Activated CD4-positive, alpha-beta memory T cell treated with anti-CD3 and anti-CD28 coated beads for 36 hours (primary cell): ENCODE measurements around the gene NAV2. TPM values are rescaled to one million over a fixed set of nuclear protein-coding genes. Genes with fewer than 3 reads are reported as not detected.
A peak's percentile ranks its signal among the peaks of the same experiment; 100 is the strongest.
"Not testable (repeated sequence)": the region's sequence is repeated elsewhere in the genome, so short reads cannot be mapped to it uniquely, and the experiment has no call there.

Experiments
- CTCF ChIA-PET: fragments of 350-600 bp; sonication (Branson Sonifier 250); formaldehyde crosslinking; loops from one replicate; lab custom pipeline; 2021; ENCODE audit warnings: antibody characterized with exemption, inconsistent platforms; lab: Charles Lee
- POLR2A ChIA-PET: fragments of 350-600 bp; sonication (Branson Sonifier 250); formaldehyde crosslinking; loops from one replicate; lab custom pipeline; 2021; ENCODE audit warnings: antibody characterized with exemption; lab: Charles Lee
- DNase-seq: peaks from one replicate; pipeline ENCODE4 v3.0.0-alpha.2; 2020
- H3K27ac Mint-ChIP-seq: one replicate; pipeline ENCODE4 v1.8.0; 2021; ENCODE audit warnings: mixed read lengths
- H3K27me3 Mint-ChIP-seq: one replicate; pipeline ENCODE4 v1.8.0; 2021; ENCODE audit warnings: mixed read lengths
- H3K36me3 Mint-ChIP-seq: one replicate; pipeline ENCODE4 v1.8.0; 2021; ENCODE audit warnings: mixed read lengths
- H3K4me1 Mint-ChIP-seq: one replicate; pipeline ENCODE4 v1.8.0; 2021; ENCODE audit warnings: low read depth, mixed read lengths
- H3K4me3 Mint-ChIP-seq: one replicate; pipeline ENCODE4 v1.8.0; 2021; ENCODE audit warnings: mild to moderate bottlenecking, mixed read lengths
- H3K9me3 Mint-ChIP-seq: one replicate; pipeline ENCODE4 v1.8.0; 2021; ENCODE audit warnings: mixed read lengths
- intact Hi-C: fragments of 100-400 bp; cut with micrococcal nuclease; formaldehyde crosslinking; loops from one replicate; pipeline ENCODE4 v1.15.1; 2023
- total RNA-seq, 2 experiments: library from RNA; stranded (reverse); gene quantifications; one replicate each; pipeline ENCODE4 v1.2.3, GENCODE V29; 2021

The NAV2 gene
- total RNA-seq, 2 experiments from 2014 or later: 0.75 to 0.86 TPM

DNA sequence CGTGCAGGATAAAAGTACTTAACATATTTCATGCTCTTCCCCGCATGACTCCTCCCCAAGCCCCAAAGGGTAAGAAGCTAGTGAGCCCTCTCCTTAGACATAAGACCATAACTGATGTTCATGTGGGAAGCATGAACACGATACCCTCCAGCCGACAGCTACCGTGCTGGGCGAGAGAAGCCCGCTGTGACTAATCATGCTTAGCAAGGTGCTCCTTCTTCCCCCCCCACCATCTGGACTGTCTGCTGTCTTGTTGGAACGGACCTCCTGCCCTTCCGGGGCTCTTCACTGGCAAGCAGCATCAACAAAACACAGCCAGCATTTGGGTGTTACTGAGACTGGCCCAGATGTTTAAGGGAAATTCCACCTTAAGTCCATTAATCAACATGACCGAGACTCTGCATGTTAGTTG is 247.0 kb downstream of the NAV2 start:
- no peaks in the 10 kb centered on the region for H3K9me3 Mint-ChIP-seq
- no peak overlapping the region for H3K4me3 Mint-ChIP-seq
- no peak for DNase-seq
- POLR2A ChIA-PET: no interaction called here
- no peaks in the 10 kb centered on the region for H3K36me3 Mint-ChIP-seq
- H3K27me3 Mint-ChIP-seq: peaks cover under 1% of the 10 kb centered on the region
- CTCF ChIA-PET: no interaction called here
- intact Hi-C loops: loop anchor here (10.0 kb wide), 1 partner anchor 395 kb away; no protein-coding TSS in a partner anchor
- H3K27ac Mint-ChIP-seq: no peak overlapping the region
- peaks cover 14% of the 10 kb centered on the region for H3K4me1 Mint-ChIP-seq

DNA sequence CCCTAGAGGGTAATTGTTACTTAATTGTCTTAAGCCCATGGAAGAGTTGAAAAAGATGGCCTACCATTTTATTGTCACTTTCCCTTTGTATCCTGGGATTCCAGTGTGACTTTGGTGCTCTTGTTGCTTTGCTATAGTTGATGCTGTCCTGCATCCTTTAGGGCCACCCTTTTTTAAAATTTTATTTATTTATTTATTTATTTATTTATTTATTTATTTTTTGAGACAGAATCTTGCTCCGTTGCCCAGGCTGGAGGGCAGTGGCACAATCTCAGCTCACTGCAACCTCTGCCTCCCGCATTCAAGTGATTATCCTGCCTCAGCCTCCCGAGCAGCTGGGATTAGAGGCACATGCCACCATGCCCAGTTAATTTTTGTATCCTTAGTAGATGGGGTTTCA is 247.8 kb downstream of the NAV2 start:
- DNase-seq, H3K4me3 Mint-ChIP-seq, H3K27me3 Mint-ChIP-seq, H3K27ac Mint-ChIP-seq, POLR2A ChIA-PET, intact Hi-C loops, H3K9me3 Mint-ChIP-seq, H3K36me3 Mint-ChIP-seq, CTCF ChIA-PET: not testable (repeated sequence)
- H3K4me1 Mint-ChIP-seq: peaks cover 14% of the 10 kb centered on the region

DNA sequence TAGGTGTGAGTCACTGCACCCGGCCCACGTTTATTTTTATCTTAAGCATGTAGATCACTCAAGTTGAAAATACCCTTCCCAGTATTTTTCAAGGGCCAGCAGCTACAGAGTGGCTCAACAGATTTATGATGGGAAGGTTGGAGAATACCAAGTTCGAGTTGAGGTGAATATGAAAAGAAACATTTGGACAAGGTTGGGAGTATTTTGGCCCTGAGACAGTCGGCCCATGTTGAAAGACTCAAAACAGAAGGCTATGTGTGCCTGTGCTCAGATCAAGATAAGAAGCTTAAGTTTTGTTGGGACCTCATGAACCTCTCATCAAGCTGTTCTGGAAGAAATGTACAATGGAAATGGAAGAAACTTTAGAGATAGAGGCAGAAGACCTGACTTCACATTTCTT is 248.6 kb downstream of the NAV2 start:
- no peaks in the 10 kb centered on the region for H3K9me3 Mint-ChIP-seq
- H3K27ac Mint-ChIP-seq: no peak overlapping the region
- H3K36me3 Mint-ChIP-seq: no peaks in the 10 kb centered on the region
- H3K4me3 Mint-ChIP-seq: no peak overlapping the region
- no peak for DNase-seq
- CTCF ChIA-PET: interaction anchor here (0.9 to 1.2 kb wide), 2 partner anchors 10 to 393 kb away, joined by 3 to 4 read pairs; no protein-coding TSS in a partner anchor
- POLR2A ChIA-PET: no interaction called here
- intact Hi-C loops: no loop called here
- H3K27me3 Mint-ChIP-seq: peaks cover 6% of the 10 kb centered on the region
- peaks cover 14% of the 10 kb centered on the region for H3K4me1 Mint-ChIP-seq

DNA sequence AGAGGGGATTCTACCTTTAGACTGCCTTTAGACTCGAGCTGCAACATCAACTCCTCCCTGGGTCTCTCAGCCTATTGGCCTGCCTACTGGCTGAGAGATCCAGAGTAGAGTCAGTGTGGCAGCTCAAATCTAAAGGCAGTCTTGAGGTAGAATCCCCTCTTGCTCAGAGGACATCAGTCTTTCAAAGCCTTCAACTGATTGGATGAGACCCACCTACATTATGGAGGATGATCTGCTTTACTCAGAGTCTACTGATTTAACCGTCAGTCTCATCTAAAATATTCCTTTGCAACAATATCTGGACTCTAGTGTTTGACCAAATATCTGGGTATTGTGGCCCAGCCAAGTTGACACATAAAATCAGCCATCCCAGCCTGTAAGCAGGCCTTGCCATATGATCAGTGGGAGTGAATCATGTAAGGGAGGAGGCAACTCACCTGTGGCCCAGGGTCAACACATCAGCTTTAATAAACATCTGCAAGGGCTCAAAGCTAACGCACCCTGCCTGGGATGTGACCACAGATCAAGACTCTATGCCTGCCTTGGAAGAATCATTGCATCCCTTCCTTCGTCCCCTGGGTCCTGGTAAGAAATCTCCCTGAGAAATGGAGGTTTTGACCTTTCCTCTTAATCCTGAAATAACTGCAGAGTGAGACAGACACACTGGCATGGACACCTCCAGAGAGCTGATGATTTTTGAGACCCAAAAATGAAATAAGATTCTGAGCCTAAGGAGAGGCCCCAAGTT is 249.6 kb downstream of the NAV2 start:
- ChIA-PET CTCF (interaction anchor here (0.9 to 3.9 kb wide), 5 partner anchors 10 to 392 kb away, joined by 3 to 26 read pairs (median 4); no protein-coding TSS in a partner anchor), POLR2A (no interaction called here)
- H3K4me1 Mint-ChIP-seq: peaks cover 14% of the 10 kb centered on the region
- H3K9me3 Mint-ChIP-seq: no peaks in the 10 kb centered on the region
- no peak for DNase-seq
- no peak overlapping the region for H3K4me3 Mint-ChIP-seq
- intact Hi-C loops: no loop called here
- H3K27me3 Mint-ChIP-seq: peaks cover 14% of the 10 kb centered on the region
- H3K27ac Mint-ChIP-seq: no peak overlapping the region
- H3K36me3 Mint-ChIP-seq: no peaks in the 10 kb centered on the region

DNA sequence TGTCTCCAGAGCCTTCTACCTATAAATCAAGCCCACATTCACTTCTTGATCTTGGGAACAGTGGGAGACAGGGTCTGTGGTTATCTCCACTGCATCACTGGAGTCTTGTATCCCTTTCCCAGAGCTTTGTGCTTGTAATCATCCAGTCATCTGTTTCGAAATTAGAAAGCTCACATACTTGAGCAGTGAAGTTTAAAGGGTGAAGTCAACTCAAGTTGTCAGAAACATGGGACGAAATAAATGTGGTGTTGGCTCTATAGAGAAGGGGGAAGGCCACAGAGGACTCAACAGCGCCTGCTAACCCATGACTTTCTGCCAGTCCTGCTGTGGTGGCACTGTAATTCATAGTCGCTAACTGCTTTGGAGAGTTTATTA is 250.2 kb downstream of the NAV2 start:
- H3K36me3 Mint-ChIP-seq: no peaks in the 10 kb centered on the region
- peaks cover 16% of the 10 kb centered on the region for H3K27me3 Mint-ChIP-seq
- H3K27ac Mint-ChIP-seq: no peak overlapping the region
- peaks cover 14% of the 10 kb centered on the region for H3K4me1 Mint-ChIP-seq
- ChIA-PET CTCF (interaction anchor here (1.6 to 3.9 kb wide), 3 partner anchors 10 to 165 kb away, joined by 4 to 26 read pairs (median 8); no protein-coding TSS in a partner anchor), POLR2A (no interaction called here)
- H3K9me3 Mint-ChIP-seq: no peaks in the 10 kb centered on the region
- H3K4me3 Mint-ChIP-seq: no peak overlapping the region
- intact Hi-C loops: loop anchor here (1.0 kb wide), 1 partner anchor 9 kb away; no protein-coding TSS in a partner anchor
- no peak for DNase-seq

DNA sequence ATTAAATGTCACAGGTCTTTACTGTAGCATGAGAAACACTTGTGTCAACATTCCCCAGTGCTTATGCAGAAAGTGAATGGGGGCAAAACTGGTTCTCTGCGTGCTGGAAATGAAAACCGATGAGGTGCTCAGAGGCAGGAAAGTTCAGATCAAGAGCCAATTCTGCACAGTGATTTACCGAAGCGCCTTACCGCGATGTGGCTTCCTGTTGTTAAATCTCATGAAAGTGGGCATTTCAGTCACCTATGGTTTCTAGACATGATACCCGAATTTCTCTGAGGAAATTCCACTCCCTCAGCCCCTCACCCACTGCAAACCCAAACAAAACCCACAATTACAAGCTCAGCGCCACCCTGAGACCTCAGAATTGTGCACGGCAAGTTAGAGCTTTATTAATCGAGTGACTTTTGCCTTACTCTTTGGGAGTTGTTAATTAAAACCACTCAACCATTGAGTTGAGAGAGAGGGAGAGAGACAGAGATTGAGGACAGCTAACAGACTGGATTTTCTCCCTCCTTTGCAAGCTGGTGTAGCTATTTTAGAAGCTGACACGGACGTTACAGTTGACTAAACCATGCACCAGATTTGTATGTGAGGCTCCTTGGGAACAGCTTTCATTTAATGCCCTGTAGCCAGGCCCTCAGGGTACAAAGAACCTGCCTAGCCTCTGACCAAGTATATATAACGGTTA is 251.2 kb downstream of the NAV2 start:
- CTCF ChIA-PET: interaction anchor here (0.9 to 3.9 kb wide), 4 partner anchors 11 to 164 kb away, joined by 3 to 26 read pairs (median 6); no protein-coding TSS in a partner anchor
- H3K4me3 Mint-ChIP-seq: no peak overlapping the region
- no peaks in the 10 kb centered on the region for H3K36me3 Mint-ChIP-seq
- peak; percentile 58 for DNase-seq
- POLR2A ChIA-PET: interaction anchor here (0.6 kb wide), 1 partner anchor 787 kb away, joined by 3 read pairs; no protein-coding TSS in a partner anchor
- no peaks in the 10 kb centered on the region for H3K9me3 Mint-ChIP-seq
- no peak overlapping the region for H3K27ac Mint-ChIP-seq
- peaks cover 19% of the 10 kb centered on the region for H3K27me3 Mint-ChIP-seq
- H3K4me1 Mint-ChIP-seq: peaks cover 14% of the 10 kb centered on the region
- intact Hi-C loops: loop anchor here (1.0 kb wide), 1 partner anchor 7 kb away; no protein-coding TSS in a partner anchor

DNA sequence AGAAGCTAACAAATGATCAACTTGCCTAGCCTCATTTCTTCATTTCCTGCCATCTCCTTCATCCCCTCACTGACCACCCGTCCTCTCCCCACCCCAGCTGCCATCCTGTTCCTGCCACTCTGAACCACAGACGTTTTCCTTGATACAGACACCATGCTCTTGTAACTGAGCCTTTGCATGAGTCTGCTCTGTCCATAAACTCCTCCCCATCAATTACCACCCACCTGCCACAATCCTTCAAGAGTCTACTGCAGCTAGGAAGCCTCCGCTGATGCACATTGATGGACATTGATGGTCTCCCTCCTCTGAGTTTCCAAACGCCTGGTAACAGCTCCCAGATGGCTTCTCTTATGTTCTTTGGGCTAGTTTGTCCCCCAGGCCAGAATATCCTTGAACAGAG is 253.8 kb downstream of the NAV2 start:
- Mint-ChIP-seq H3K27me3 (peaks cover 23% of the 10 kb centered on the region), H3K9me3 (no peaks in the 10 kb centered on the region), H3K4me3 (no peak overlapping the region), H3K27ac (no peak overlapping the region), H3K4me1 (peaks cover 29% of the 10 kb centered on the region), H3K36me3 (no peaks in the 10 kb centered on the region)
- DNase-seq: no peak
- intact Hi-C loops: no loop called here
- ChIA-PET POLR2A (interaction anchor here (0.6 kb wide), 1 partner anchor 33 kb away, joined by 3 read pairs; no protein-coding TSS in a partner anchor), CTCF (interaction anchor here (0.8 kb wide), 1 partner anchor 145 kb away, joined by 4 read pairs; no protein-coding TSS in a partner anchor)

DNA sequence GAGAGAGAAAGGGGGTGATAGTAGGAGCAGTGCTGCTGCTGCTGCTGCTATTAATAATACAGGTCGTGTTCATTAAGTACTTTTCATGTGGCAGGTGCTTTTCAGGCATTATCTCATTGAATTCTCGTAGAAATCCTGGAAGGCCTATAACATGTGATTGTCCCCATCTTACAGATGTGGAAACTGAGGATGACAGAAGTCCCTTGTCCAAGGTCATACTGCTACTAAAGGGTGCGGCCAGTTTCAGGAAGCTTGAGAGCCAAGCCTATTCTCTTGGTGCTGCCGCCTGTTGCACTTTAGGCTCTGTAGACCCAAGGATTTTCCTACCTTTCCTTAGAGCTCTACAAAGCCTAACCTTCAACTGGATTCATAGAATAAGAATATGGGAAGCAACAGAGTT is 254.3 kb downstream of the NAV2 start:
- intact Hi-C loops: no loop called here
- ChIA-PET CTCF (no interaction called here), POLR2A (interaction anchor here (0.6 kb wide), 1 partner anchor 33 kb away, joined by 3 read pairs; no protein-coding TSS in a partner anchor)
- H3K27ac Mint-ChIP-seq: no peak overlapping the region
- H3K4me3 Mint-ChIP-seq: no peak overlapping the region
- H3K4me1 Mint-ChIP-seq: peaks cover 29% of the 10 kb centered on the region
- DNase-seq: no peak
- H3K36me3 Mint-ChIP-seq: no peaks in the 10 kb centered on the region
- peaks cover 23% of the 10 kb centered on the region for H3K27me3 Mint-ChIP-seq
- H3K9me3 Mint-ChIP-seq: no peaks in the 10 kb centered on the region

DNA sequence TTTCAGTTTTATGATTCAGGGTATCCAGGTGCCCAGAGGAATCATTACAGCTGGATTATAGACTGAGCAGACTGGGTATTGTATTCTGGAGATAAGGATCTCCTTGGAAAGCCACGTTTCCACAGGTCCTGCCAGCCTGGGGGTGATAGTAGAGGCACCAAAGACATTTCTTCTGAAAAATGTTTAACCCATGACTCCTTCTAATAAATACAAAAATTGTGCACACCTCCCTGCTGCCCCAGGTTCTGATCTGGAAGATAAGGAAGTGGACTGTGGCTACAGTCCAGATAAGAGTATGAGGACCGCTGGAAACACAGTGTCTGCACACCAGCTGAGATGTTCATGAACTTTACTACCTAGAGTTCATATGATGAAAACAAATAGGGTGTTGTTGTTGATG is 255.2 kb downstream of the NAV2 start:
- H3K4me3 Mint-ChIP-seq: no peak overlapping the region
- intact Hi-C loops: no loop called here
- no peak for DNase-seq
- peaks cover 23% of the 10 kb centered on the region for H3K27me3 Mint-ChIP-seq
- ChIA-PET POLR2A (no interaction called here), CTCF (no interaction called here)
- H3K4me1 Mint-ChIP-seq: peaks cover 29% of the 10 kb centered on the region
- H3K27ac Mint-ChIP-seq: no peak overlapping the region
- no peaks in the 10 kb centered on the region for H3K9me3 Mint-ChIP-seq
- no peaks in the 10 kb centered on the region for H3K36me3 Mint-ChIP-seq

DNA sequence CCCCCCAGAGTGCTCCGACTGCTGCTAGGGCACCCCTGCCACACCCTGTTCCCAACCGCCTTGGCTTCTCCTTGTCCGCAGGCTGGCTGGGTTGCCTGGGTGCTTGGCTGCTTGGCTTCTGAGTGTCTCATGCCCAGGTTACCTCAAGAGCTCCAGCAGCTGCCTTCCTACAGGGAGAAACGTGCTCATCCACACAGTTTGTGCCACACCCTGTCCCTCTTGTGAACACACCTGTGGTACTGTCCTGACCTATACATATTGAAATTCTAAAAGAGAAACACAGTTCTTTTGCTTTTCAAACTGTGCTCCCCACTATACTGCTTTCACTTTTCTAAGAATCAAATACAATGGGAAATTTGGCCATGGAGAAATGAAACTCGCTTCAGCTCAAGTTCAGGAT is 256.2 kb downstream of the NAV2 start:
- Mint-ChIP-seq H3K27ac (no peak overlapping the region), H3K27me3 (peaks cover 23% of the 10 kb centered on the region), H3K4me1 (peaks cover 20% of the 10 kb centered on the region), H3K4me3 (no peak overlapping the region), H3K9me3 (no peaks in the 10 kb centered on the region), H3K36me3 (no peaks in the 10 kb centered on the region)
- ChIA-PET POLR2A (no interaction called here), CTCF (no interaction called here)
- DNase-seq: no peak
- intact Hi-C loops: no loop called here

DNA sequence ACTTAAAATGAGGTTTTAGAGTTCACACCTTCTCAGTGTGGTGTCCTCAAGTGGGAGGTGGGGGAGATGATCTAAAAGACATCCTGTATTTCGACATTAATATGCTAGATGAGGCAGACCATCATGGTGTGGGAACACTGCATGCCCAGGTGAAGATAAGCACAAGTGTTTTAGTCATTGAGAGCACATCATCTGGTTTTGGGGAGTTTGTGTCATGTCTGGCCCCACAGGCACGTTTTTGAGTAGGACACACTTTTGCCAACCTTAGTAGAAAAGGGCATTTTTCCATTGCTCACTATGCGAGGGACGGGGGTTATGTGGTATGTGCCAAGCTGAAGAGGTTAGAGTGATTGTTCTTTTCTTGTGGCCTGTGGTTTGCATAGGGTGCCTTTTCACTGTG is 258.3 kb downstream of the NAV2 start:
- Mint-ChIP-seq H3K27ac (no peak overlapping the region), H3K4me1 (peaks cover 15% of the 10 kb centered on the region), H3K27me3 (peaks cover 17% of the 10 kb centered on the region), H3K4me3 (no peak overlapping the region), H3K9me3 (no peaks in the 10 kb centered on the region), H3K36me3 (no peaks in the 10 kb centered on the region)
- ChIA-PET CTCF (no interaction called here), POLR2A (no interaction called here)
- DNase-seq: peak; percentile 68
- intact Hi-C loops: loop anchor here (1.0 to 10.0 kb wide), 4 partner anchors 8 to 526 kb away; partner anchors contain the start of gene HTATIP2

DNA sequence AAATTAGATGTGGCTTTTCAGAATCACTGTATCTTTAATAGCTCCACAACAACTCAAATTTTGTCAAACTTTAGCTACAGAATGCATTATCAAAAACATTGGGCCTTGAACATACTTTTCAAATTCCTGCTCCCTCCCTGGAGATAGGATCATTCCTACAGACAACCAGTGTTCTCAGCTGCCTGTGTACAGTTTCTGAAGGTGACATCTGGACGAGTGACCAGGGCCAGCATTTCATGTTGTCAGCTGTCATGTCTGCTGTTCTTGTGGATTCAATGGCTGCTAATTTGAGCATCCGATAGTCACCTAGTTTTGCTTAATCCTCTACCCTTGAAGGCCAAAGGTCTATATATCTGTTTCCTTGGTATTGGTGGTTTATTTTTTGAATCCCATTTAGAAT is 259.5 kb downstream of the NAV2 start:
- intact Hi-C loops: loop anchor here (5.0 to 10.0 kb wide), 2 partner anchors 390 to 527 kb away; partner anchors contain the start of gene HTATIP2
- H3K27me3 Mint-ChIP-seq: peaks cover 10% of the 10 kb centered on the region
- H3K4me3 Mint-ChIP-seq: no peak overlapping the region
- no peaks in the 10 kb centered on the region for H3K9me3 Mint-ChIP-seq
- peaks cover 15% of the 10 kb centered on the region for H3K4me1 Mint-ChIP-seq
- DNase-seq: no peak
- H3K36me3 Mint-ChIP-seq: no peaks in the 10 kb centered on the region
- no peak overlapping the region for H3K27ac Mint-ChIP-seq
- ChIA-PET CTCF (interaction anchor here (1.5 kb wide), 1 partner anchor 161 kb away, joined by 4 read pairs; no protein-coding TSS in a partner anchor), POLR2A (no interaction called here)
